ENCODE results near the gene IL1R1. TPM values are rescaled to one million over a fixed set of nuclear protein-coding genes. Genes with fewer than 3 reads are reported as not detected.

The IL1R1 gene
- total and polyA plus RNA-seq, 4 donors: 14.0 to 49.3 (median 29.5) TPM

DNA sequence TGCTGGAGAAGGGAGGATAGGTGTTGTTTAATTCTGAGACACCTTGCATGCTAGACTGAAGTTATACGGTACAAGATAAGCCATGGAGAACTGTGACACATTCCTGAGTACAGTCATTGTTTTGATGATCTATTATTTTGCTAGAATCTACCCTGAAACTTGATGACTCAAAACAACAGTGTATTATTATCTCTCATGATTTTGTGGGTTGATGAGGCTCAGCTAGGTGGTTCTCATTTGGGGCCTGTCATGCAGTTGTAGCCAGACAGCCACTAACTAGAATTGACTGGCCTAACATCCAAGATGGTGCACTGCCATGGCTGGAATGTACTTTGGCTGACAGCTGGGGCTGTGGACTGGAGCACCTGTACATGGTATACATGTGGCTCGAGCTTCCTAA is 5.4 kb upstream of the IL1R1 start:
- H3K9ac ChIP-seq (ENCODE audit: low read depth in 1 of 2, low read length in 2 of 2): no peak overlapping the region
- no peak overlapping the region for H3K27ac ChIP-seq (ENCODE audit: low read depth in 1 of 2, low read length in 2 of 2)
- peaks cover 0 to 3% (median 0%) of the 10 kb centered on the region in 4 donors for H3K36me3 ChIP-seq (ENCODE audit: control insufficient read depth in 4 of 4, insufficient read depth in 3 of 4, low read depth in 1 of 4, low read length in 3 of 4)
- peaks cover 3 to 14% (median 4%) of the 10 kb centered on the region in 4 donors for H3K4me1 ChIP-seq (ENCODE audit: control insufficient read depth in 4 of 4, insufficient read depth in 4 of 4, low read length in 3 of 4)
- H3K27me3 ChIP-seq (ENCODE audit: control insufficient read depth in 4 of 4, insufficient read depth in 4 of 4, low read length in 3 of 4): no peaks in the 10 kb centered on the region
- TF ChIP-seq HNF4G (IDR thresholded peaks at IDR 0.05) (no peak), NR2F2 (IDR thresholded peaks at IDR 0.05) (no peak), FOXA1 (IDR thresholded peaks at IDR 0.05) (no peak), EGR1 (IDR thresholded peaks at IDR 0.05; ENCODE audit: low read depth in 2 of 2) (no peak), FOXA2 (IDR thresholded peaks at IDR 0.05) (no peak)
- TF ChIP-seq, protein P1, sequence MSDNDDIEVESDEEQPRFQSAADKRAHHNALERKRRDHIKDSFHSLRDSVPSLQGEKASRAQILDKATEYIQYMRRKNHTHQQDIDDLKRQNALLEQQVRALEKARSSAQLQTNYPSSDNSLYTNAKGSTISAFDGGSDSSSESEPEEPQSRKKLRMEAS (IDR thresholded peaks at IDR 0.05): no peak
- TF ChIP-seq, protein P2, sequence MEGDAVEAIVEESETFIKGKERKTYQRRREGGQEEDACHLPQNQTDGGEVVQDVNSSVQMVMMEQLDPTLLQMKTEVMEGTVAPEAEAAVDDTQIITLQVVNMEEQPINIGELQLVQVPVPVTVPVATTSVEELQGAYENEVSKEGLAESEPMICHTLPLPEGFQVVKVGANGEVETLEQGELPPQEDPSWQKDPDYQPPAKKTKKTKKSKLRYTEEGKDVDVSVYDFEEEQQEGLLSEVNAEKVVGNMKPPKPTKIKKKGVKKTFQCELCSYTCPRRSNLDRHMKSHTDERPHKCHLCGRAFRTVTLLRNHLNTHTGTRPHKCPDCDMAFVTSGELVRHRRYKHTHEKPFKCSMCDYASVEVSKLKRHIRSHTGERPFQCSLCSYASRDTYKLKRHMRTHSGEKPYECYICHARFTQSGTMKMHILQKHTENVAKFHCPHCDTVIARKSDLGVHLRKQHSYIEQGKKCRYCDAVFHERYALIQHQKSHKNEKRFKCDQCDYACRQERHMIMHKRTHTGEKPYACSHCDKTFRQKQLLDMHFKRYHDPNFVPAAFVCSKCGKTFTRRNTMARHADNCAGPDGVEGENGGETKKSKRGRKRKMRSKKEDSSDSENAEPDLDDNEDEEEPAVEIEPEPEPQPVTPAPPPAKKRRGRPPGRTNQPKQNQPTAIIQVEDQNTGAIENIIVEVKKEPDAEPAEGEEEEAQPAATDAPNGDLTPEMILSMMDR (IDR thresholded peaks at IDR 0.05; ENCODE audit: low read depth, low read length, missing input control): no peak
- TF ChIP-seq, protein P3, sequence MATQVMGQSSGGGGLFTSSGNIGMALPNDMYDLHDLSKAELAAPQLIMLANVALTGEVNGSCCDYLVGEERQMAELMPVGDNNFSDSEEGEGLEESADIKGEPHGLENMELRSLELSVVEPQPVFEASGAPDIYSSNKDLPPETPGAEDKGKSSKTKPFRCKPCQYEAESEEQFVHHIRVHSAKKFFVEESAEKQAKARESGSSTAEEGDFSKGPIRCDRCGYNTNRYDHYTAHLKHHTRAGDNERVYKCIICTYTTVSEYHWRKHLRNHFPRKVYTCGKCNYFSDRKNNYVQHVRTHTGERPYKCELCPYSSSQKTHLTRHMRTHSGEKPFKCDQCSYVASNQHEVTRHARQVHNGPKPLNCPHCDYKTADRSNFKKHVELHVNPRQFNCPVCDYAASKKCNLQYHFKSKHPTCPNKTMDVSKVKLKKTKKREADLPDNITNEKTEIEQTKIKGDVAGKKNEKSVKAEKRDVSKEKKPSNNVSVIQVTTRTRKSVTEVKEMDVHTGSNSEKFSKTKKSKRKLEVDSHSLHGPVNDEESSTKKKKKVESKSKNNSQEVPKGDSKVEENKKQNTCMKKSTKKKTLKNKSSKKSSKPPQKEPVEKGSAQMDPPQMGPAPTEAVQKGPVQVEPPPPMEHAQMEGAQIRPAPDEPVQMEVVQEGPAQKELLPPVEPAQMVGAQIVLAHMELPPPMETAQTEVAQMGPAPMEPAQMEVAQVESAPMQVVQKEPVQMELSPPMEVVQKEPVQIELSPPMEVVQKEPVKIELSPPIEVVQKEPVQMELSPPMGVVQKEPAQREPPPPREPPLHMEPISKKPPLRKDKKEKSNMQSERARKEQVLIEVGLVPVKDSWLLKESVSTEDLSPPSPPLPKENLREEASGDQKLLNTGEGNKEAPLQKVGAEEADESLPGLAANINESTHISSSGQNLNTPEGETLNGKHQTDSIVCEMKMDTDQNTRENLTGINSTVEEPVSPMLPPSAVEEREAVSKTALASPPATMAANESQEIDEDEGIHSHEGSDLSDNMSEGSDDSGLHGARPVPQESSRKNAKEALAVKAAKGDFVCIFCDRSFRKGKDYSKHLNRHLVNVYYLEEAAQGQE (IDR thresholded peaks at IDR 0.05): no peak
- H3K9me3 ChIP-seq (ENCODE audit: control insufficient read depth in 4 of 4, low read length in 3 of 4): no peaks in the 10 kb centered on the region
- H3K4me3 ChIP-seq (ENCODE audit: low read depth in 1 of 3, low read length in 3 of 3): no peak overlapping the region
- DNase-seq (ENCODE audit: low spot score): no peak
- 95% methylated on average over 2 of the region's 2 CpGs for WGBS

DNA sequence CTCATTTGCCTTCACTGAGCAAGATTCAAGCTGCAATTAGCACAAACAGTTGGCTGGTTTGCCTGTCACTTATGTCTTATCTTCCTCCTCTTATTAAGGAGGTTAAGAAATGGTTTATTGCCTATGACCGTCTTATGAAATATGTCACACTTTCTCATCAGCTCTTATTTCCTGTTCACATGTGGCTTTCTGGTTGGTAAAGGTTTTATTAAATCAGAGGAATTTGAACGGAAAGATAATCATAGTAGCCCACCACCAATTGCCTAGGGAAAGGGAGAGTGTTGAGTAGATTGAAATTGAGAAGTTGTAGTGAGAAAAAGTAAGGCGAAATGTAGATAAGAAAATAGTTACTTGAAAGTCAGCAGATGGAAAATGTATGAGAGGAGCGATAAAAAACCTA is 4.2 kb upstream of the IL1R1 start:
- H3K9me3 ChIP-seq (ENCODE audit: control insufficient read depth in 4 of 4, low read length in 3 of 4): no peaks in the 10 kb centered on the region
- 73% methylated on average over 4 of the region's 4 CpGs for WGBS
- peaks cover 3 to 19% (median 5%) of the 10 kb centered on the region in 4 donors for H3K4me1 ChIP-seq (ENCODE audit: control insufficient read depth in 4 of 4, insufficient read depth in 4 of 4, low read length in 3 of 4)
- H3K9ac ChIP-seq (ENCODE audit: low read depth in 1 of 2, low read length in 2 of 2): no peak overlapping the region
- H3K27ac ChIP-seq (ENCODE audit: low read depth in 1 of 2, low read length in 2 of 2): no peak overlapping the region
- peaks cover 0 to 3% (median 0%) of the 10 kb centered on the region in 4 donors for H3K36me3 ChIP-seq (ENCODE audit: control insufficient read depth in 4 of 4, insufficient read depth in 3 of 4, low read depth in 1 of 4, low read length in 3 of 4)
- H3K4me3 ChIP-seq (ENCODE audit: low read depth in 1 of 3, low read length in 3 of 3): no peak overlapping the region
- no peaks in the 10 kb centered on the region for H3K27me3 ChIP-seq (ENCODE audit: control insufficient read depth in 4 of 4, insufficient read depth in 4 of 4, low read length in 3 of 4)
- DNase-seq (ENCODE audit: low spot score): no peak
- no peak for TF ChIP-seq SP1 (IDR thresholded peaks at IDR 0.05)
- TF ChIP-seq, protein P4, sequence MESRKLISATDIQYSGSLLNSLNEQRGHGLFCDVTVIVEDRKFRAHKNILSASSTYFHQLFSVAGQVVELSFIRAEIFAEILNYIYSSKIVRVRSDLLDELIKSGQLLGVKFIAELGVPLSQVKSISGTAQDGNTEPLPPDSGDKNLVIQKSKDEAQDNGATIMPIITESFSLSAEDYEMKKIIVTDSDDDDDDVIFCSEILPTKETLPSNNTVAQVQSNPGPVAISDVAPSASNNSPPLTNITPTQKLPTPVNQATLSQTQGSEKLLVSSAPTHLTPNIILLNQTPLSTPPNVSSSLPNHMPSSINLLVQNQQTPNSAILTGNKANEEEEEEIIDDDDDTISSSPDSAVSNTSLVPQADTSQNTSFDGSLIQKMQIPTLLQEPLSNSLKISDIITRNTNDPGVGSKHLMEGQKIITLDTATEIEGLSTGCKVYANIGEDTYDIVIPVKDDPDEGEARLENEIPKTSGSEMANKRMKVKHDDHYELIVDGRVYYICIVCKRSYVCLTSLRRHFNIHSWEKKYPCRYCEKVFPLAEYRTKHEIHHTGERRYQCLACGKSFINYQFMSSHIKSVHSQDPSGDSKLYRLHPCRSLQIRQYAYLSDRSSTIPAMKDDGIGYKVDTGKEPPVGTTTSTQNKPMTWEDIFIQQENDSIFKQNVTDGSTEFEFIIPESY (IDR thresholded peaks at IDR 0.05): no peak
- TF ChIP-seq RXRA (IDR thresholded peaks at IDR 0.05): no peak
- TF ChIP-seq TAF1 (conservative IDR thresholded peaks at IDR 0.05): no peak
- TF ChIP-seq GABPA (IDR thresholded peaks at IDR 0.05 in 1 of 2, conservative IDR thresholded peaks at IDR 0.05 in 1 of 2): no peak
- TF ChIP-seq HNF4G (IDR thresholded peaks at IDR 0.05): no peak
- TF ChIP-seq, protein P3 (IDR thresholded peaks at IDR 0.05): no peak
- TF ChIP-seq FOXA2 (IDR thresholded peaks at IDR 0.05): no peak
- no peak for TF ChIP-seq NR2F2 (IDR thresholded peaks at IDR 0.05)
- no peak for TF ChIP-seq FOXA1 (IDR thresholded peaks at IDR 0.05)
- no peak for TF ChIP-seq RAD21 (IDR thresholded peaks at IDR 0.05)
- no peak for TF ChIP-seq HNF4A (conservative IDR thresholded peaks at IDR 0.05)
- no peak for TF ChIP-seq YY1 (IDR thresholded peaks at IDR 0.05)
- TF ChIP-seq, protein P2 (IDR thresholded peaks at IDR 0.05; ENCODE audit: low read depth, low read length, missing input control): no peak
- TF ChIP-seq EGR1 (IDR thresholded peaks at IDR 0.05; ENCODE audit: low read depth in 2 of 2): no peak
- TF ChIP-seq JUND (IDR thresholded peaks at IDR 0.05): no peak
- TF ChIP-seq, protein P1 (IDR thresholded peaks at IDR 0.05): no peak
